Posterior vena cava (tissue), 2 donors: ENCODE data around the gene ZBP1. TPM values are rescaled to one million over a fixed set of nuclear protein-coding genes. Genes with fewer than 3 reads are reported as not detected.

Experiments
- DNase-seq: peaks from one replicate; pipeline ENCODE4 v3.0.0-alpha.2; 2020; ENCODE audit warnings: low spot score
- intact Hi-C, 2 donors: fragments of 100-400 bp; cut with DNase I; formaldehyde crosslinking; loops; one replicate each; pipeline versions ENCODE4 v1.14.1 to v1.14.2; 2022 to 2023
- total RNA-seq, 2 donors: library from RNA; stranded (reverse); fragmentation: NEBNext Ultra II Directional; extraction: Animal tissue kit (Norgen Biotek cat#: 25700); gene quantifications; one replicate each; pipeline ENCODE4 v1.2.1, GENCODE V29; 2021
- donor health status: DM: yes; HTN: yes; CAD: no.
- donor health status: DM: yes; HTN: yes; CAD: no.

ZBP1 gene
- total RNA-seq, 2 donors from 2014 or later = 0.24 to 0.37 TPM

DNA sequence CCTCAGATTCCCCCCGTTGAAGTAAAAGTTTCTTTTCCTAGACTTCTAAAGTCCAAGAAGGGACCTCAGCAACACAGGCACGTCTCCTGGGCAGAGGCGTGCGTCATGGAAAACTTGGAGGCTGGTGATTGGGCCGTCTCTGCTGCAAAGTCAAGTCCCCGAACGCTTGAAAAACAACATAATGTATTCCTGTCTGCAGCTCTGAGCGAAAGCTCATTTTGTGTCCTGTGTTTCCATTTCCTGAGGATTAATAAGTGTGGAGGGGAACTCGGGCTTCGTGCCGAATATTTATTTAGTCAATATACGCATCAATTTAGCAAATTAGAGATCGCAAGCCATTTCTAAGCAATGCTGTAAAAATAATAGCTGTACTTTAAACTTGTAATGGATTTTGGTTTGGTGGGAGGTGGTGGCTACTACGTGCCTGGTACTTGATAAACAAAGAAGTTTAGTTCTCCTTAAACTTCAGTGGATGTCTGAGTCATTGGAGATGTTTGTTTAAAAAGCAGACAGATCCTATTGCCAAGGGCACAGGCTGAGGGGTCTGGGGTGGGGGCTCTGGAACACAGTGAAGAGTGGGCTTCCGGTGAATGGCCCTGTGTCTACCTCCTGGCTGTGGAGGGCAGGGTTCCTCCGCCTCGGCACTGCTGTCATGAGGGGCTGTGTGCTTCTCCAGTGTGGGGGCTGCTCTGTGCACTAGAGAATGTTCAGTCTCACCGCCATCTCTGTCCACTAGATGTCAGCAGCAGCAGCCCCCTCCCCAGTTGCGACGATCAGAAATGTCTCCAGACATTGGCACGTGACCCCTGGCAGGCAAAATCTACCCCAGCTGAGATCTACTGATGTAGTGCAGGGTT lies 37.6 kb downstream of the ZBP1 start:
- DNase-seq = no peak
- intact Hi-C loops = loop anchor here in 1 of 2 donors (5.0 to 10.0 kb wide), 2 partner anchors 198 to 445 kb away; no protein-coding TSS in a partner anchor

DNA sequence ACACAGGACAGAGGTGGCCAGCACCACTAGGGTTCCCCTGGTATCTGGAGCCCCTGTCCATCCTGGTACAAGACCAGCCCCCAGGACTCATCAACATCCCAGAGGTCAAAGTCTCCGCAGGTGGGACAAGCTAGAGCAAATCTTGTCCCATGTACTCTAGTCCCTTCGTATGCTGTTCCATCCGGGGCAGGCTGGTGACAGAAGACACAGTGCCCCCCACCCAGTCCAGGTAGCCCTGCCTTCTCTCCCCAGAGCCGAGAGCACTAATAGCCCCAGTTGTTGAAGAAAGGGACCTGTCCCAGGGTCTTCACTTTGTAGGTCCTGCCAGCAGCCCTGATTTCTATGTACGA lies 38.2 kb downstream of the ZBP1 start:
- intact Hi-C loops = loop anchor here in 1 of 2 donors (5.0 to 10.0 kb wide), 2 partner anchors 197 to 445 kb away; no protein-coding TSS in a partner anchor
- DNase-seq = no peak

DNA sequence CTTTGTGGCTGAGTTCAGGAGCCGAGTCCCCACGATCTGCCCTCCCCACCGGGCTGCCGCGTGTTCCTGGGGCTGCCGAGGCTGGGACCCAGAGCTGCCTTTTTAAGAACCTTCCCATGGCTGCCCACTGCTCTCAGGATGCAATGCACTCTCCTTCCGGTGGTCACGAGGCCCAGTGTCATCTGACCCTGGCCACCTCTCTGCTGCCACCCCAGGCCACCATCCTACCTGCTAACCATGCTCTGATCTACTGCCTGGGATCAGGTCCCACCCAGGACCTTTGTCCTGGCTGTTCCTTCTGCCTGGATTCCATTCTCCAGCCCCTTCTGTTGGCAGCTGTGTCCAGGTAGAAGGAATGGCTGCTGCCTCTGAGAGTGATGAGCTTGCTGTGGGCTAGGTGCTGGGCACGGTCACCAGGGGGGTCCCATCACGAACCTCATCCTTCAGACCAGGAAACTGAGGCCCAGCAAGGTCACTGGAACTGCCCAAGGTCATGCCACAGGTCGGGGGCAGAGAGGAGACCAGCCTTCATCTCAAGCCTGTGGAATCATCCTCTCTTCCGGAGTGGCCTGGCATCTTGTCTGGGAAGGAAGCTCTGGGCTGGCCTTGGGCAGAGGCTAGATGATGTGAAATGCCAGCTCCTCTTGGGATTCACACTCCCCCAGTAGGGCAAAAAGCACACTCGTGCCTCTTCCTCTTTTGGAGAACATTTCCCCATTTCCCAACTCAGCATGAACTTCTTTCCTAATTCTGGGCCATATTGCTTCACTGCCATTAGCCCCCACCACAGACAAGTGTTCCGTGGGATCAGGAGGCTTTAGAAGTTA lies 38.8 kb downstream of the ZBP1 start:
- DNase-seq = no peak
- intact Hi-C loops = loop anchor here in 1 of 2 donors (5.0 to 10.0 kb wide), 2 partner anchors 197 to 444 kb away; no protein-coding TSS in a partner anchor

DNA sequence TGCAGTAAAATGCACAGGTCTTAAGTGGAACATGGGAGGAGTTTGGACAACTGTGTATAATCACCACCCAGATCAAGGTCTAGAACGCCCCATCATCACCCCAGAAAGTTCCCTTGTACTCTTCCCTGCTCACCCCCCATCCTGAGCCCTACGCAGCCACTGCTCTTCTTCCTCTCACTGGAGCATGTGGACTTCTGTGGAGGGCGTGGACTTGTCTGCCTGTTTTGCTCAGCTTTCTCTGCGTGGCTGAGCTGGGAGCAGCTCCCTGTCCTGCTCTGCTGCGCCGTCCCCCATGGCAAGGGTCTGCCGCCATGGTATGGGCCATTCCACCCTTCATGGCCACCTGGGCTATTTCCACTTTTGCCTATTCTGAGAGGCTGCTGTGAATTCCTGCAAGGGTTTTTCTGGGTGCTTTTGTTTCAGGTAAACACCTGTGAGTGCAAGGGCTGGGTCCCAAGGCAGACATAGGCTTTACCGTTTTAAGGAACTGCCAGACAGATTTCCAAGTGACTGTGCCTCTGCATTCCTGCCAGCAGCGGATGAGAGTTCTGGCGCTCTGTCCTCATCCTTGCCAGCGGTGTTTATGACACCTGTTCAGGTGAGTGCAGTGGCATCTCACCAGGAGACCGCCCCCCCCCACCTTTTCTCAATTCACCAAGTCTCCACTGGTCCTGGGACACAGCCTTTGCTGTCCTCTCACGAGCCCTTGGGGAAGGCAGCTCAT lies 39.6 kb downstream of the ZBP1 start:
- intact Hi-C loops = loop anchor here in 1 of 2 donors (5.0 to 10.0 kb wide), 2 partner anchors 196 to 443 kb away; no protein-coding TSS in a partner anchor
- no peak for DNase-seq

DNA sequence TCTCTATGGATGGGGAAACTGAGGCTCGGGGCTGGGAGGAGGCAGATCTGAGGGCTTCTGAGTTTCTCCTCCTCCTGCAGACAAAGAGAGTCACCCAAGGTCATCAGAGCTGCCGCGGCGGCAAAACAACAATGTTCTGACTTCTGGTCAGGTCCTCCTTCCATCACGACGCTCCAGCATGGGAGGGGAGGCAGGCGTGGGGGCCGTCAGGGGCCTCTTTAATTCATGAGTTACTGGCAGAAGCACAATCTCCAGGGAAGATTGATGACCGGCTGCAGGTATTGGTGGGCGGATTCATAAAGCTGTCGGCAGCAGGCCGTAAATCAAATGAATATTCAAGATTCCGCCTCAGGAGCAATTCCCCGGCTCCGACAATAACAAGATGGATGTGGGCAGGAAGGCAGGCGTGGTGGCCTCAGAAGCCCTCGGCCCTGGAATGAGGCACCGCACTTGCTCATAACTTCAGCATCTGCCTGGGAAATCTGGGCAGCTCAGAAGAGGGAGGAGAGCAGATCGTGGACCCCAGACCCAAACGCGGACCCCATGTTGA lies 40.3 kb downstream of the ZBP1 start:
- no peak for DNase-seq
- intact Hi-C loops = loop anchor here in 1 of 2 donors (5.0 to 10.0 kb wide), 2 partner anchors 195 to 443 kb away; no protein-coding TSS in a partner anchor

DNA sequence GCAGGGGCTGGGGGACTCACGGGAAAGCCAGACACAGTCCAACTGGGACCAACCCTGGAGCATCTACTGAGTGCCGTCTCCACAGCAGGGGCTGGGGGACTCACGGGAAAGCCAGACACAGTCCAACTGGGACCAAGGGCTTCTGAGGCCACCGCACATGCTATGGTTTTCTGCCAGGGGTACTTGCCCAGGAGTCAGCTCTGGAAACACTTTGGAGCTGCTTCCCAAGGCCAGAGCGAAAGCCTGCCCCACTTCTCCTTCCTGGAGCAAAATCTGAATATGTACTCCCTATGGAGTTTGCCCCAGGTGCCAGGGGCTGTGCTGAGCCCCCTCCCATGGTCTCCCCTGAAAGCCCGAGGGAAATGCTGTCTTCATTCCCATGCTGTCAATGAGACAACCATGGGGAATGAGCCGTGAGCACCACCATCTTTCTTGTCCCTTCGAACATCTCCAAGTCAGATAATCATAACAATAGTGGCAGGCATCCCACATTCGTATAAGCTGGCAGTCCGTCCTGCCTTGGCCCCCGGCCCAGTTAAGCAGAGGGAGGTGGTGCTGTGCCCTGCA lies 40.8 kb downstream of the ZBP1 start:
- DNase-seq = no peak
- intact Hi-C loops = no loop called here

DNA sequence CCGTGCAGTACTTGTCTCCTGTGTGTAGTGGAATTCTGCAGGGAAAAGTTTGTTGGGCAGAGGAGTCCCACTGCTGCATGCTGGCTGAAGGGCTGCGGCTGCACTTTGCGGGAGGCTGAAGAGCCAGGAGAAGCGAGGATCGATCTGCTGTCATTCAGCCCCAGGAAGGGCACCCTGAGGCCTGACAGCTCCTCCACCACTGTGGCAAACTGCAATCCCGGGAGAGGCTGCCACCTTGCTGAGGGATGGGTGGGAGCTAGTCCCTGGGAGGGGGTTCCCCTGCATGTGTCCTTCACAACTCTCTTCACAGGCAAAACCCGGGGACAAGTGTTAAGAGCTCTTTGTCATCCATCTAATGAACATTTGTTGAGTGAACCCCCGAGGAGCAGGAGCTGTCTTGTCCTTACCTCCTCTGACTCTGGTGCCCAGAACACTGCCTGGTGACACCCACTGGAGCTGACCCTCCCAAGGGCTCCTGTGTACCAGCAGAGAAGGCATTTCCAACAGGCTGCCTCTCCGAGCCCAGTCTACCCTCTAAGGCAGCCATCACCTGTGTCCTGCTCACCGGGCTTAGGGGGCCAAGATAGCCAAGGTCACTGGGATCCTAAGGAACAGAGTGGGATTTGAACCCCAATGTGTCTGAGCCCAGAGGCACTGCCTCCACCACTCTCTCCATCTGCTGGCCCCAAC lies 41.6 kb downstream of the ZBP1 start:
- intact Hi-C loops = no loop called here
- no peak for DNase-seq

DNA sequence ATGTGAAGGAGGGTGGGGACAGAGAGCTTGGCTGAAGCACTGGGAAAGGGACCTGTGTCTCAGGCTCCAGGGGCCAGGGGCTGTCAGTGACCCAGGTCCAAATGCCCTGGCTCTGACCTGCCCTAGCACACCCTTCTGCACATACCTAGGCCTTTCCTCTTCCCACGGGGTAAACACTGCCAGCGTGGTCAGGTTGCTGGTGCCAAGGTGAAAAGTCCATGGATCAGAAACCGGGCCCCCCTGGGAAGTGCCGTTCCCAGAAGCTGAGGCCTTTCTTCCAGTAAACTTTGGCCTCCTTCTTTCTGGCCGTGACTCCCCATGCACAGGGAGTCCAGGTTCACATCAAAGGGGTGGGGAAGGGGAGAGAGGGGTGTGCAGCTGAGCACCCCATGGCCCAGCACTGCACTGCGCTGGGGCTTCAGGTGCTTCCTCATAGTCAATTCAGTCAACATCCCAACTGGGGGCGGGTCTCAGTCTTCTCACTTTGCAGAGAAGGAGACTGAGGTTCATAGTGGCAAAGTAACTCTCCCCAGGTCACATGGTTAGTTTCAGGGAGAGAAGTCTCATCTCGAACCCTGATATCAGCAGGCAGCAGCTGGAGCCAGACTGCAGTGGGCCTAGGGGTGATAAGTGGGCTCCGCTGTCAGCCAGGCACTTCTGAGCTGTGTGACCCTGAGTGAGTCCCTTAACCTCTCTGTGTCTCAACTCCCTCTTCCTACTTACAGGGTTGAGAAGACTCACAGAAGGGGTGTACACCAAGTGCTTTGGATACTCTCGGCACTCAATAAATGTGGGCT lies 42.3 kb downstream of the ZBP1 start:
- no peak for DNase-seq
- intact Hi-C loops = loop anchor here in 1 of 2 donors (1.0 kb wide), 1 partner anchor 26 kb away; no protein-coding TSS in a partner anchor

DNA sequence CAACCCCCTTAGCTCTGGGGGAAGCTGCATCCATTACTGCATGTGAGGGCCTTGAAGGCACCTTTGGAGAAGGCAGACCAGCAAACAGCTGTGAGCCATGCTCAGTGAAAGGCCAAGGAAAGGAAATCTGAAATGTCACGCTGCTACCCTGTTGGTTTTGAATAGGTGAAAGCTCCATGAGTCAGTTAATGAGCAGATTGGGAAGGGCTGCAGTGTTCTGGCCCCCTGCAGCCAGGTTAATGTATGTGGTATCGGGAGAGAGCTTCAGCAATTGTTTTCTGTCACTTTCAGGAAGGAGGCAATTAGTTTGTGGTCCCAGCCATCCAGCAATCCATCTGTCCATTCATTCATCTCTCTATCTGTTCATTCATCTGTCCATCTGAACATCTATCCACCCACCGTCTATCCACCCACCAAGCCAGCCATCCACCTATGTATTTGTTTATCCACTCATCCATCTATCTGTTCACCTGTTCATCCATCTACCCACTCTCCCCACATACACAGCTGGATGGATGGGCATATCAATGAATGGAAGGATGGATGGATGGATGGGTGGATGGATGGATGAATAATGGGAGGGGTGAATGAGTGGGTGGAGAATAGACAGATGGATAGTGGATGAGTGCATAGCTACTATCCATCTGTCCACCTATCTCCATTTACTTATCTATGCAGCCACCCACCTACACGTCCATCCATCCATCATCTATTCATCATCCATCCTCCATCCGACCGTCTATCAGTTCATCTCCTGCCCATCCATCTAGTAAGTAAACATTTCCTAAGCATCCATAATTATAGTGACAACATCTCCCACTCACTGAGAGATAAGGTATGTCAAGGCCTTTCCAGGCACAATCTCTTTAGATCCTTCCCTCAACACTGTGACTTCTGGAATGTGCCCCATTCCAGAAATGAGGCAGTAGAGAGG lies 43.3 kb downstream of the ZBP1 start:
- intact Hi-C loops = loop anchor here in 1 of 2 donors (1.0 kb wide), 1 partner anchor 25 kb away; no protein-coding TSS in a partner anchor
- no peak for DNase-seq

DNA sequence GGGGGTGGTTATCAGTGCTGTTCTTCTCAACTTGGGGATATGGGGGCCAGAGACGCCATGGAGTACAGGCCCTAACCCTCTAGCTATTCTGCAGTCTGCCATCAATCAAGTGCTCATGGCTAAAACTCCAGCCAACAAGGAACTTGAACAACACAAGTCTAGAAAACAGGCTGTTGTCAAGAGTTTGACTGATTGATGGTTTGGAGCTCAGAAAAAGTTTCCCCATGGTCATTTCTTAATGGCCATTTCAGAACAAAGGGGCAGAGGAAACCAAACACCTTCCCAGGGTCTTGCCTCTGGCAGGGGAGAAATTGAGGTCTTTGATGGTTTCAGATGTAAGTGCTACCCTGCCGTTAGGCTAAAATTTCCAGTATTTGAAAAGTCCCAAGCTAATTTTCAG lies 44.2 kb downstream of the ZBP1 start:
- DNase-seq = no peak
- intact Hi-C loops = no loop called here

DNA sequence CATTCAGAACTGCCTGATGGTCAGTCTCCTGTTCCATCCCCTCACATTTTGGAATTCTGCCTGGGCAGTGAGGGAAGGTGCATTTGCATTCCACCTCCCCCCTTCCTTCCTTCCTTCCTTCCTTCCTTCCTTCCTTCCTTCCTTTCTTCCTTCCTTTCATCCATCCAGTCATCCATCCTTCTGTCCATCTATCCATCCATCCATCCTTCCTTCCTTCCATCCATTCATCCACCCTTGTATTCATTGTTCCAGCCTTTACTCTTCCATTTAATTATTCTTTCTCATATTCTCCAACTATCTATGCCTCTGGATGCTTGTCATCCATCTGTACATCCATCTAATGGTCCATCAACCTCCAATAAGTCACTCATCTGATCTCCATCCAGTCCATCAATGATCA lies 45.3 kb downstream of the ZBP1 start:
- intact Hi-C loops = no loop called here
- DNase-seq = no peak

DNA sequence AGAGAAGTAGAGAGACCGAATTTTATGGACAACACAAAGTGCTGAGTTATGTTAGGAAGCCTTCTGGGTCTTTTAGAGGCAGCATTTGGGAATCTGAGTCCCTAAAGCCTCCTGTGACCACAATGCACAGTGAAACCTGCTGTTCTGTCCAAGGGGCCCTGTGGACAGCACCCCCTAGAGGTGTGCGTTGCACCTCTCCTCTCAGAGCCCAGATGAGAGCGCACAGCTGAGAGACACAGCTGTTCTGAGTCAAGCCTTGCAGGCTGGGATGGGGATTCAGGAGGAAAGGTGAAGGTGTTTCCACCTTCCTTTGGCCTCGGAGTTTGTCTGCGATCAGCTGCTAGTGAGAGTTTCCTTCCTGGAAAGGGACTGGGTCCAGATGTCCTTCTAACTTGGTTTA lies 46.3 kb downstream of the ZBP1 start:
- intact Hi-C loops = no loop called here
- DNase-seq = no peak

DNA sequence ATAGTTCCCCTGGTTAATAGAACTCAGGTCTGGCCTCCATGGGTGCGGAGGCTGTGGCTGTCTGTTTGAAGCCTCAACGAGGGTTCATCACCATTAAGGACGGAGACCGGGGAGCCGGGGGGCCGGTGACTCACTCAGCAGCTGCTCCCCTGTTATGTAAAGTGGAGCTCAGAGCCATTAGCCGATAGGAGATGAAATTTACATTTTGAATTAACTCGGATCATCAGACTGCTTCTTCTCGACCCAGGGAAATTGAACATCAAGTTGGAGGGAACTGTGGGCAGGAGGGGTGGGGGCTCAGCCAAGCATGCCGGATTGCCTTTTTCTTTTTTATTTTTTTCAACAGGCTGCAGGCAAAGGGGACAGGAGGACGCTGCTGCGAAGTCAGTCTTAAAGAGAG lies 47.0 kb downstream of the ZBP1 start:
- no peak for DNase-seq

DNA sequence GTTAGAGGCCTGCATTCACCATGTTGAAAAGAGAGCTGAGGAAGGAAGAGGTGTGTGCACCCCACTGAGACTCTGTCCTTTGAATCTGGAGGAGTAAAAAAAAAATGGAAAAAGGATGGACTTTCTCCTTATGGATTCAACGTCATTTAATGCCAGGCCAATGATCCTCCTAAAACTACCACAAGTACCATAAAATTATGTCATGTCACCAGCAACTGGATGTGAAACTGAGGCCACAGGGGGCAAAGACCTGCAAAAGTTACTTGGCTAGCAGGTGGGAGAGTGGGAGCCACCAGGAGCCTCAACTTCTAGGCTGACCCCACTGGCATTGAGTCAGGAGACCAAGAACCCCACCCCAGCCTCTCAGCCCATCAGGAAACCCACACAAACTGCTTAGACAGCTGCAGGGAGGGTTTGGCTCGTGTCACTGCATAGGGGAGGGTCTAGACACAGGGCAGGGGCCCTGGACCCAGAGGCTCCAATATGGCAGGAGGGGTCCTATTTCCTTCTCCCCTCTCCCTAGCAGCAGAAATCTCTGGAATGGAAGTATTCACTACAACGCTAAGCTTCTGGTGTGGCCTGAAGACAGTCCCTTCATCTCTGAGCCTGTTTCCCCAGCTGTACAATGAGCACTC lies 48.3 kb downstream of the ZBP1 start:
- no peak for DNase-seq
- intact Hi-C loops = no loop called here

More for the DNA sequence above, 47.0 kb downstream of the ZBP1 start:
- intact Hi-C loops = no loop called here

DNA sequence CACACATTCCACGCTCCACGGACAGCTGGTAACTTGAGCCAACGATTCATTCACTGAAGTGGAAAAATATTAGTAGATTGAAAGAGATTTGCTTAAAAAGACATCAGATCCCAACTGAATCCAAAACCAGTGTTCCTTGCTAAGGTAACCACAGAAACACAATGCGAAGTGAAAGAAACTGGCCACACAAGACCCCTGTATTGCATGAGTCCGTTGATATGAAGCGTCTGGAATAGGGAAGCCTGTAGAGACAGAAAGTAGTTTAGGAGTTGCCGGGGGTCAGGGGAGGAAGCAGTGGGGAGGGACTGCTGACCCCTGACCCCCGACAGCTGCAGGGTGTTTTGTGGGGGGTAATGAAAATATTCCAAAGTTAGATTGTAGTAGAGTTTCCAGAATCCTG lies 49.3 kb downstream of the ZBP1 start:
- intact Hi-C loops = no loop called here
- no peak for DNase-seq
